Stimulated activated CD4-positive, alpha-beta T cell treated with anti-CD3 and anti-CD28 coated beads, Interleukin-15, amount 100 ng/mL, for 24 hours (primary cell): ENCODE data around the gene PLEKHG3.
"Not testable (repeated sequence)": the region's sequence is repeated elsewhere in the genome, so short reads cannot be mapped to it uniquely, and the experiment has no call there.

Source experiments
- DNase-seq: peaks from one replicate; pipeline ENCODE4 v3.0.0-alpha.2; 2020

PLEKHG3 gene

GRCh38 chr14:64704143-64704742 lies at the start of gene PLEKHG3:
Gene PLEKHG3, plus strand, starts transcription at chr14:64704424. Its CDS starts 23,208 bp downstream, at chr14:64727632.
- DNase-seq: peak; percentile 49

GRCh38 chr14:64654901-64655300 lies 49.3 kb upstream of the PLEKHG3 start:
- no peak for DNase-seq

GRCh38 chr14:64656986-64657385 lies 47.2 kb upstream of the PLEKHG3 start:
- no peak for DNase-seq

DNA sequence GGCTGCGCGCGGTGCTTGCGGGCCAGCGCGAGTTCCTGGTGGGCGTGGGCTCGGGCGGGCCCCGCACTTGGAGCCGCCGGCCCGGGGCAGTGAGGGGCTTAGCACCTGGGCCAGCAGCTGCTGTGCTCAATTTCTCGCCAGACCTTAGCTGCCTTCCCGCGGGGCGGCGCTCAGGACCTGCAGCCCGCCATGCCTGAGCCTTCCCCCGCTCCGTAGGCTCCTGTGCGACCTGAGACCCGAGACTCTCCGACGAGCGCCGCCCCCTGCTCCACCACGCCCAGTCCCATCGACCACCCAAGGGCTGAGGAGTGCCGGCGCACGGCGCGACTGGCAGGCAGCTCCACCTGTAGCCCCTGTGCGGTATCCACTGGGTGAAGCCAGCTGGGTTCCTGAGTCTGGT lies 46.0 kb upstream of the PLEKHG3 start:
- no peak for DNase-seq

DNA sequence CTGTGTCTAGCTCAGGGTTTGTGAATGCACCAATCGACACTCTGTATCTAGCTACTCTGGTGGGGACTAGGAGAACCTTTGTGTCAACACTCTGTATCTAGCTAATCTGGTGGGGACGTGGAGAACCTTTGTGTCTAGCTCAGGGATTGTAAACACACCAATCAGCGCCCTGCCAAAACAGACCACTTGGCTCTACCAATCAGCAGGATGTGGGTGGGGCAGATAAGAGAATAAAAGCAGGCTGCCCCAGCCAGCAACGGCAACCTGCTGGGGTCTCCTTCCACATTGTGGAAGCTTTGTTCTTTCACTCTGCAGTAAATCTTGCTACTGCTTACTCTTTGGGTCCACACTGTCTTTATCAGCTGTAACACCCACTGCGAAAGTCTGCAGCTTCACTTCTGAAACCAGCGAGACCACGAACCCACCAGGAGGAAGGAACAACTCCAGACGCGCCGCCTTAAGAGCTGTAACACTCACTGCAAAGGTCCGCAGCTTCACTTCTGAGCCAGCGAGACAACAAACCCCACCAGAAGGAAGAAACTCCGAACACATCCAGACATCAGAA lies 45.4 kb upstream of the PLEKHG3 start:
- DNase-seq: not testable (repeated sequence)

DNA sequence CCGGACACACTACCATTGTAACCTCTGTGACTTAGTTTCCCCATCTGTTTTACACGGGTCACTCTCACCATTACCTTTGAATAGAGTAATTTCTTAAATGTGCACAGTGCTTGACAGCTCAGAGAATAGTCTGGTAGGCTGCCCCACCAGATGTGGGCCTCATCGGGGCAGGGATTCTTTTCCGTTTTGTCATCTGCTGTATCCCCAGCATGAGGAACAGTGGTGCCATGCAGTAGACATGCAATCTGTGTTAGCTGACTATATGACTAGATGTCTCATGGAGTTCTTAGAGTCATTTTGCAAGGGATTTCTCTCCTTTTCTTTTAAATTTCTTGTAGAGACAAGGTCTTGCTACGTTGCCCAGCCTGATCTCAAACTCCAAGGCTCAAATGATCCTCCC lies 44.9 kb upstream of the PLEKHG3 start:
- no peak for DNase-seq

GRCh38 chr14:64663174-64663573 lies 41.0 kb upstream of the PLEKHG3 start:
- no peak for DNase-seq

DNA sequence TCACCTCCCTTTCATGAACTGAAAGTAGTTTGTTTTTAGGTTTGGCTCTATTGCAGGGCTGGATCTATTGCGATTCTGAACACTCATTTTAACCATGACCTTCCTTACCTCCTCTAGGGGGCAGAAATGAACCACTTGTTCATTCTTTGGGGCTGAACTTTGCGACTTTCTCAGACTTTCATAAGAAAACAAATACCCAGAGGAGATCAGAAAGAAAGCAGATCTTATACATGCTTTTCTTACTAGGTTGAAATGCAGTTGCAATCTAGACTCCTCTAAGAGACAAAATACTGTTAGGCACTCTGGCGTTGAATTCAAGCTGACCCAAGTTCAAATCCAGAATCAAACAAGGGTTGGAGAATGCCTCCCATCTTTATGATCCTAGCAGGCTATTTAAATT lies 32.6 kb upstream of the PLEKHG3 start:
- no peak for DNase-seq

DNA sequence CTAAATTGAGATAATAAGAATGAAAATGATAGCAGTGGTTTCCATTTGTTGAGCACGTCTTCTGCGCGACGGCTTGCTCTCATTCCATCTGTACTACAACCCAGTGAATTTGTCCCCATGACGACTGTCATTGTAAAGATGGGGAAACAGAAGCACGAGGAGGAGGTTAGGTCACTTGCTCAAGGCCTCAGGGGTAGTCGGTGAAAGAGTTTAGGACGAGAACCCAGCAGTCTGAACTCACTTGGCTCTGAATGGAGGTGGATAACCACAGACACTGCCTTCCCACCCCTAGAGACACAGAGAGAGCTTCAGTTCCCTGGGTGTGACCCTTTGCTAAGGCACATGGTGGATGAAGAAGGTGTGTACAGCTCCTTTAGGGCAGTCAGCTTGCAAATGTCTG lies 30.9 kb upstream of the PLEKHG3 start:
- DNase-seq: no peak

GRCh38 chr14:64673748-64674147 lies 30.5 kb upstream of the PLEKHG3 start:
- peak; percentile 12 for DNase-seq

- no peak for DNase-seq
Observed at GRCh38 chr14:64674829-64675228, 29.4 kb upstream of the PLEKHG3 start.

DNA sequence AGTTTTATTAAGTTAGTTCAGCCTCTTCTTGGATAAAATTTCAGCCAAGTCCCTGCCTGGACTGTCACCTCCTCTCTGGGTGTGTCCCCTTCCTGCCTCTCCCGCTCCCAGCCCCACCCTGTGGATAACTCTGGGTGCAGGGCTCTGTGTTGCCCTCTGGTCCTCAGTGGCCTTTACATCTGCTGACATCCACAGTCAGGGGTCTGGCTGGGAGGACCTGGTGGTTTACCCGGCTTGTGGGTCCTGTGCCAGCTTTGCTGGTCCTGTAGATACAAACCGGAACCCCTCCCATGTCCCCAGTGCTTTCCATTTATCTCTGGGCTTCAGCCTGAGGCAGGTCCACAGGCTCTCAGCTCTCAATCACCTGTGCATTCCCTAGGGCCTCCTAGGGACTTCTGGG lies 28.9 kb upstream of the PLEKHG3 start:
- no peak for DNase-seq

- DNase-seq: no peak
Observed at GRCh38 chr14:64676410-64677008, 27.7 kb upstream of the PLEKHG3 start.

GRCh38 chr14:64680013-64680713 lies 24.1 kb upstream of the PLEKHG3 start:
- DNase-seq: no peak

DNA sequence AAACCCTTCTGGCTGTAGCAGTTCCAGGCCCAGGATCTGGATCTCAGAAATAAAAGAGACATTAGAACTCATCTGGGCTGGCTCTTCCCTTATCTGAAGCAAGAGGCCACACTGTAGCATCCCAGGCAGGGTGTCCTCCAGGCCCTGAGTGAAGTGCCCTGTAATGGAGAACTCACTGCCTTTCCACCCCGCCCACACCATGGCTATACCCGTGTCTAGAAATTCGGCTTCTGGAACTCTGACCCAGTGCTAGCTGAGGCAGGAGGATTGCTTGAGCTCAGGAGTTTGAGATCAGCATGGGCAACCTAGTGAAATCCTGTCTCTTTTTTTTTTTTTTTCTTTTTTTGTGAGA lies 23.5 kb upstream of the PLEKHG3 start:
- DNase-seq: no peak

DNA sequence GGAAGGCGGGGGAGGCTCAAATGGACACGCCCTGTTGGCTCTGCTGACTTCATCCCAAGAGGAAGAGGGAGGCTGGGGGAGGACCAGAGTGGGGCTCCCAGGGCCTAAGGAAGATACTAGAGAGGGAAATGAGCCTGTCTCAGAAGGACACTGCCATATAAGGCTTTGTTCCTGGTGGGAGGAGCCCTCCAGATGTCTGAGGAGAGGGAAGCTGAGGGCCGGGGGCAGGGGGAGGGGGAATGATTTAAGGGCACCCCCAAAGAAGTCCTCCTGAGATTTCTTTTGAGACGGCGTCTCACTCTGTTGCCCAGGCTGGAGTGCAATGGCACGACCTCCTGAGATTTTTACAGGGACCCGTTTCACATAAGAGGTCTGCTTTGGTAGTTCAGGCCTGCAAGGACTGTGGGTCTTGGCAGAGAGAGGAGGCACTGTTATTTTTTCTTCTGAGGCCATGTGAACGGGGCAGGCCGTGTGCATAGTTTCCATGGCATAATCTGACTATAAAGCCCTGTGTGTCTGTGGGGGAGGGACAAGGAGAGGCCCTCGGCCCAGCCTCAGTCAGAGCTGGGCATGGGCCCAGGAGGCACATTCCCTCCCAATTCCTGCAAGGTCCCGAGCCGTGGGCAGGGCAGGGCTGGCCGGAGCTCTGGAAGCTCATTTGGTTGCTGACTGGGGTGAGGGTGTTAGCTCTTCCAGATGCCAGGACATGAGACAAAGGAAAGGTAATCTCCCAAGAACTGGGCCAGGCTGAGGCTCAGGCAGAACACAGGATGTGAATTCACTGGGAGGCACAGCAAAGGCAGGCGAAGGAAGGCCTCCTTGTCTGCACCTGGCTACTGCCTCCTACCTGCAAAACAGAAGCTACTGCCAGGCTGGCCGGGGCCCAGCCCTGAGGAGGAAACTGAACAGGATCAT lies 22.2 kb upstream of the PLEKHG3 start:
- no peak for DNase-seq

DNA sequence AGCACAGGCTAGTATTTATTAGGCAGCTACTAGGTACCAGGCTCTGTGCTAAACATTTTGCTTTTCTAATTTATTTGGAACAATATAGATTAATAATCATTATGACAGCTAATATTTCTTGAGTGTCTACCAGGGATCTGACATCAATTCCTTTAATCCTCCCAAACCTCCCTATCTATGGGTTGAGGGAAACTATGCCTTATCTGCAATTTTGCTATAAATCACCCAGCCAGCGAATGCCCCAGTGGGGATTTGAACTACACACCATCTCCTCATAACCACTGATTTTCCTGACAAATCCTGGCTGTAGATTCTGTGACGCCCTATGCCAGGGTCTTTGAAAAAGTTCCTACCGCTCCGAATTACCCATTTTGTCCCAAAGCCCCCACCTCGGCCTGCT lies 21.4 kb upstream of the PLEKHG3 start:
- DNase-seq: no peak

- DNase-seq: no peak
Observed at GRCh38 chr14:64683264-64683663, 21.0 kb upstream of the PLEKHG3 start.

- no peak for DNase-seq
Observed at GRCh38 chr14:64684091-64684490, 20.1 kb upstream of the PLEKHG3 start.

DNA sequence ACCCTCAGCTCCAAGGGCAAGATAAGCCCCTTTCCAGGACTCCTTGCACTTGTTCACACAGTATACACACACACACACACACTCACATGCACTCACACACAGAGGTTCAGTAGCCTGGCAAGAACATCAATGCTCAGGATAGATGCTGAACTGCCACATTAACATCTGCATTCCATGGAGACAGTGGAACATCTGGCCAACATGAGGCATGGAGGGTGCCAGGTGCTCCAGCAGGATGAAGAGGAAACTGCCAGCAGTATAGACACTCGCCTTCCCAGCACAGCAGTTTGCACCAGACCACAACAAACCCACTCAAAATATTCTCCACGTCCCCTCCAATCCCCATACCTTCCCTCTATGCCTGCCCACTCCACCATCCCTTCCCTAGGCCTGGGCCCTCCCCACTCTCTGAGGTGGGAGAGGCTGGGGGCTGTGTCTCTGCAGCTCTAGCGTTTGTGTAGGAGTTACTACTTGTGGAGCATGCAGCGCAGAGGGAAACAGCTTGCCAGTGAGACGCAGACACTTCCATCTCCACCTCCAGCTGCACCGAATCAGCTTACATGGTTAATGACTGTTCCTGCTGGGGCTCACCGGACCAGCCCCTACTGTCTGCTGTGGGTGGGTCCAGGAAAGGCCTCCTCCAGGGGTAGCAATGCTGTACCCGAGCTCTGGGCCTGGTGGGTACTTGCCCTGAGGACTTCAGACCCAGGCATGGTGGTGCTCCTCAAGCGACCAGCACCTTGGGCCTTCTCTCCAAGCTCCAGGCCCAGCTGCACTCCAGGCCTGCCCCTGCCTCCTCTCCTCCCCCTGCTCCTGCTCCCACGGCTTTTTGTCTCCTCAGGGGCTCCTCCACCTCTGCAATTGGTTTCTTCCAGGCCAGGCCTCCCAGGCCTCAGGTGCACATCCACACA lies 18.6 kb upstream of the PLEKHG3 start:
- no peak for DNase-seq

DNA sequence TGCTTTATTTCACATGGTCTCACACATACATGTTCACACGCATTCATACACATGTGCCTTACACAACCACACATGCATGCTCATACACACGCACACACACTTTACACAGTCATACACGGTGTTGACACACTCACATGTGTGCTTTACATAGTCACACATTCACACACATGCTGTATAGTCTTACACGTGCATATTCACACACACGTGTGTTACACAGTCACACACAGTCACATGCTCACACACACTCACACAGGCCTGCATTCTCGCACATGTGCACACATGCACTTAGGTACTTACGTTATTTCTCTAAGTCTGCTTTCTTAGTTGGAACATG lies 18.0 kb upstream of the PLEKHG3 start:
- no peak for DNase-seq

- no peak for DNase-seq
Observed at GRCh38 chr14:64688031-64688430, 16.2 kb upstream of the PLEKHG3 start.
